Right renal pelvis (tissue), 4 donors: ENCODE data around the gene HS6ST3. TPM values are rescaled to one million over a fixed set of nuclear protein-coding genes. Genes with fewer than 3 reads are reported as not detected.

Experiments used
- DNase-seq, 4 donors: peaks; one replicate each; pipeline ENCODE4 v3.0.0-alpha.2; 2013; ENCODE audit warnings: low read depth in 4 of 4, low spot score in 3 of 4, missing footprints in 1 of 4
- polyA plus RNA-seq, 4 donors: library from polyadenylated mRNA; unstranded; fragments of 120-200 nt; gene quantifications; one replicate each; pipeline ENCODE4 v1.2.1, GENCODE V29; 2013; ENCODE audit not compliant: insufficient read length in 4 of 4

HS6ST3 gene
- polyA plus RNA-seq, 4 donors, result 2.9 to 4.4 (median 3.8) TPM

DNA sequence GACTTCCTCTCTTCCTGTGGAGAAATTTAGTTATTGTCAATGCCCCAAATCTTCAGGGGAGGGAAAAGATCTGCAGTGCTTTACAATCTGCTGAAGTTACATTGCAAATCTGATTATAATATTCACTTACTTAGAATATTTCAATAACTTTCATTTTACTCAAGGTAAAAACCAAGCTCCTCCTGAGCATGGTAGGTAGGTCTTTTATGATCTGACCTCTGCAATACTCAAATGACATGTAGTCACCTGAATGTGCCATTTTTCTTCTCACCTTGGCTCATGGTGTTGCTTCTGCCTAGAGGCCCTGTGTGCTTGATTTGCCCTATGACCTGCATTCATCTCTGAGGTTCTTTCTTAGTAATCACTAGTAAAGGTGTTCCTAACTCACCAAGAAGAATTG lies 331.4 kb downstream of the HS6ST3 start:
- DNase-seq, result no peak

DNA sequence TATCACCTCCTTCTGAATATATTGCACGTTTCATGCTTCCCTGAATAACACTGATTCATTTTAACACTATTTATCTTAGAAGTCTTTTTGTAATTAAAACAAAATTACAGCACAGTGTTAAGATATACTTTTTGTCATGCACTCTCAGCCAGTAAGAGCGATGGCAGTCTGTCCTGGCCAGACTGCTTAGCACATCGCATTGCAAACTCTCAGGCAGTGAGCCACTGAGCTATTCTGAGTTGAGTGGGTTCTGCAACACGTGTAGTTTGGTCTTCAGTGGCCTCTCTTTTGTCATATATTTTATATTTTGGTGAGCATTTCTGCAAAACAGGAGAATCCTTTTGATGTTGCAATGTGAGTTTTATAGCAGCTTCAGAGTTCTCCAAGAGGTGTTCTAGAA lies 332.1 kb downstream of the HS6ST3 start:
- DNase-seq, result no peak

DNA sequence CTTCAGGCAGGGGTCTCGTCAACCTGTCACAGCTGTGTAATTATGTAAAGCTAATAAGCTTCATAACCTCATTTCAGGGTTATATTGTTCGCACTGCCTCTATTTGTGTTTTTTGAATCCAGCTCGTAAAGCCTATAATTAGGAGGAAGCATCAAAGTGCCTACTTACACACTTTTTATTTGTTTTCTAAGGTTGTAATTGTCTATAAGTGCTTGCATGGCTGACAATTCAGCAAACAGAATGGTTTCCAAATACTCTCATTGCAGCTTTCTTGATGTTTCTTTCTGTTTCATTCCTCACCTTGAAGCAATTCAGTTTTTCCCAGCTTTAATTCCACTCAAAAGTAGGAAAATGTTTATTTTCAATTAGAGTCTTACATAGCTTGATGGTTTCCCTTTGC lies 336.3 kb downstream of the HS6ST3 start:
- no peak for DNase-seq

DNA sequence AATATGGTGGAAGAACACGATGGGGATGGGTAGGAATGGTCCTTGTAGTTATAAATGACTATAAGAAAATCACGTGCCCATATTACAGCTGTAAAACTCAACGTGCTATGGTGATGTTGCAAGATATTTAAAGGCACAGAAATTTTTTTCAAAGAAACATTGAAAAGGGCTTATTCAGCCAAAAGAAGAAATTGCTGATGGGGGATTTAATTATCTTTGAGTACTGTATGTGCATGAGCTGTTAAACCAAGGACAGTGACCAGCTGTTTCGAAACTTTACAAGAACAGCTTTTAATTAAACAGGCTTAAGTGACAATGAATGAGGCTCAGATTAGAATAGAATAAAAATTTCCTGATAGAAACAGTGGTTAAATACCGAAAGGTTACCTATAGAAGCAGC lies 339.0 kb downstream of the HS6ST3 start:
- DNase-seq, result peak in 1 of 4 donors; percentile 4

DNA sequence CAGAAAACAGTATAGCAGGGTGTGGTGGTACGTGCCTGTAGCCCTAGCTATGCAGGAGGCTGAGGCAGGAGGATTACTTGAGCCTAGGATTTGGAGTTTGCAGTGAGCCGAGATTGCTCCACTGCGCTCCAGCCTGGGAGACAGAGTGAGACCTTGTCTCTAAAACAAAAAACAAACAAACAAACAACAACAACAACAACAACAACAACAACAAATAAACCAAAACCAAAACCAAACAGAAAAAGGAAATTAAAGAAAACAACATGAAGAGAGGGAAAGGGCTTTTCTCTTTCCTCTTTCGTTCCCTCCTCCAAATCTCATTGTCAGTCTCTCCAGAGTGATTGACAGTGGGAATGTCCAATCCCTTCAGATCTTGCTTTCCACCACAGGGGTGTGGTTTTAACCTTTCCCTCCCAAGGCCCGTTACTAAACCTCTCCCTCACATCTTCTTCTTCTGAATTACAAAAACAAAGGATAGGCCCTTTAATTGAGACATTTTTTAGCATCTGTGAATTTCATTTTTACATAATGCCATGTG lies 341.2 kb downstream of the HS6ST3 start:
- DNase-seq, result no peak

DNA sequence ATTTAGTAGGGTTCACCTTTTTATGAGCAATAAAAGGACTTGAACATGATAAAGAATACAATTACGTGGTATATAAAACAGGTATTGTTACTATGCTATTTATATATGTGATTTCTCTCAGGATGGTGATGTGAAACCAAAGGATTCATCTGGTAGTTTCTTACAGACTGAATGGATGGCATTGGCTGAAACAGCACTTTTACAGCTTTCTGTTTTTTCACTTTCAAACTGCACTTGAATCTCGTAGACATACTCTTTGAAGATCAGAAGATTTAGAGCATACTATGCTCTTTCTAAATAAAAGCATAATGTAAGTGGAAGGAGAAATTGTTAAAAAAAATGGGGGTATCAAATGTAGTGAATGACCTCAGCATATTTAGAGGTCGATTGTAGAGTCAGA lies 354.8 kb downstream of the HS6ST3 start:
- DNase-seq, result no peak

DNA sequence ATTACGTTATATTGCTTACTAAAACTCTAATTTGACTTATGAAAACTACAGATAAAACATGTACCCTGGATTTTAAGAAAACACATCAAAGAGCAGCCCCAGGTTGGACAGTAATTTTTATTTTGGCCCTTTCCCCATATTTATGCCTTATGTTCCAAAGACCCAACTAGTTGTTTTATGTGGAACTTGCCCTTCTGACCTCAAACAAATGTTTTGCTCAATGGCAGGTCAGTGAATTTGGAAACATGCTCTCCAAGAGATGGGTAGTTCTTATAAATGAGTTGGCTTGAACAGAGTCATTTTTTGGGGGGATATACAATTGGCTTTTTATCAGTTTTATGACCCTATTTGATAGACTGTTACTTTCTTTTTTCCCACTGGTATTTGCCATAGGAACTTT lies 360.0 kb downstream of the HS6ST3 start:
- DNase-seq, result no peak

DNA sequence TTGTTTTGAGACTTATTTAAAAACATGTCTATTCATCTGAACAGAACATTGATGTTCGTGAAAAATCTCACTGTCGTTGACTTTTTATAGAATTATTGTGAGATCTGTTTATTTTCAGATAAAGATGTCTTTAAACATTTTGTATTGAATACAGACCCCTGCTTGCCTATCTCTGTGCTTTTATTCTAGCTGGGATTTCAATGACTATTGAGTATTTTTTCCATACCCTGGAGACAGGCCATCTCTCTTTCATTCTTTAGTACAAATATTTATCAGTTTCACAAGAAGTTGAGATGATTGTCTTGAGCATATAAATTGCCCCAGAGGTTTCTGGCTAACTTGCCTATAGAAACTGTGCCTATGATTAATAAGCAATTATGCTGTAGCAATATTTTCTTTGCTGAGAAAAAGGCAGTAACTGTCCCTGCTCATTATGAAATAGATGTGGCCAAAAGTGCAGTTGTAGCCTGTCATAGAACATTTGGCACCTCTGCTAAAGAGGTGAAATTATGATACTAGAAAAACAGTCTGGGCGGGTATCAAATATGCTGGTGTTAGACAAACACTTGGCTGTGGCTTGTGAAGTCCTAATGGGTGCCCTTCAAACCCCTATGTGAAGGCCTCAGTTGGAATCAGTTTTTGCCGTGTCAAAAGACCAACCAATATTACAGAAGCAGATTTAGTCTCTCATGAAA lies 360.6 kb downstream of the HS6ST3 start:
- no peak for DNase-seq

DNA sequence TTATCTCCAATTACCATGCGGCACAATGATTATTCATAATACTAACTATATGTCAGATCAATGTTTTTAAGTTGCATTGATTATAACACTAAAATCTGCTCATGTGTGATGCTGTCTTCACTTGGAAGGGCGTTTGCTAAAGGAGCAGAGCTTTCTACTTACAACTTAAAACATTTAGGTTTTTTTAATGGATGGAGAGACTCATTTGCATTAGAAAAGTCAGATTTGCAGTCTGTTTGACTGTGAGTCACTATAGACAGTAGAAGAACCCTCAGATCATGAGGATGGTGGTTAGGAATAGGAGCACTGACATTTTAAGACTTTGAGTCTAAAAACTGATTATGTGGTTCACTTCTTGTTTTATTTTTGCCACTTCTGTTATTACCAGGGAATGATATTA lies 364.6 kb downstream of the HS6ST3 start:
- no peak for DNase-seq

DNA sequence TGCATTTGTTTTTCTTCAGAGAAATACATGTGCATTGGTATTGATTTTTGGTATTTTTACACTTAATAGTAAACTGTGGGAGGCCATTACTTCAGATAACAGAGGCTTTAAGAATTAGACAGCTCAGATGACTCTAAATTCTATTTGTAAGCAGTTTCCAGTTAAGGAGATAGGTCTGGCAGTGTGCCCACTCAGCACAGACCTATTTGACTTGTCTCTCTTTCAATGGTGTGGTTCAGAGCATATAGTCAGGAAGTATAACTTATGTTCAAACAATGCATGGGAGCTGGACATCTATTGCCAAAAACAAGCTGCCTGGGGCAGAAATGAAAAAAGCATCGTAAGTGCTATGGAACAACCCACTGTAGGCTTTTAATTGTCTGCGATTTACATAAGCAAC lies 370.7 kb downstream of the HS6ST3 start:
- no peak for DNase-seq

DNA sequence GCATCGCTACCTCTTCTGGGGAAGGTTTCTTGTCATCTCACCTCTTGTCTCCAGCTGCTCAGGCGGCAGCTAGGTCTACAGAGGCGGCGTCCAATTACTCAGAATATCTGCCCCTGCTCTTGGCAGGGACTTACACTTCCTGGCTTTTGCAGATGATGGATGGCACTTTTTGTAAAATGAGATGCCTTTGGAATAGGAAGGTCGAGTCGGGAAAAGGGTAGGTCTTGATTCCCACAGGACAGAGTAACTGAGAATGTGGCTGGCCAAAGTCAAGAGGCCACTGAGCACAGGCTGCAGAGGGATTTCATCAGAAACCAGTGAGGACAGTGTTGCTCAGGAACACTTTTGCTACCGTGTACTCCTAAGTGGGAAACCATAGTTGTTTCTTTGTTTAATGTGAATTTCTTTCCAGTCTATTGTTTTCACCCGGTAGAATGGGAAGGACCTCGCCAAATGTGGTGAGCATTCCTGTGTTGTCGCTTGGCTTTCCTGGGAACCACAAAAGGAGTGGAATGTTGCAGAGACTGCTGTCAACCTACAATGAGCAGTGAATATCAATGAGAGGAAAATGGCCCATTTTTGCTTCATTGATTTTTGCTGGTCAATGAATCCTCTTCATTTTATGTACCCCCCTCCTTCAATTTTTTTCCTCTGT lies 383.7 kb downstream of the HS6ST3 start:
- DNase-seq, result no peak

DNA sequence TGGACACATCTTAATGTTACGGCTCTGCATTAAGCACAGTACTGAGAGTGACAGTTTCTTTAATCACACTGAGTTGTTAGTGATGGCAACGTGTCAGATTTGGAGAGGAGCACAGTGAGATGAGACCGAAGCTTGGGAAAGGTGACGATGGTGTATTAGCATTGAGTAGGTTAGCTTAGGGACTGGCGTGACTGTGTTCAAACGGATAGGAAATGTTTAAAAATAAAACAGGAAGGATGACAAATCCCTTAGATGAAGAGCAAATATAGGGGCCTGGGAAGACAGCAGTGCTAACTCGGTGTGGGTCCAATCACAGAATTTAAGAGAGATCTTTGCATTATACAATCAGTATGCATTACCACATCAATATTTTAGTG lies 384.3 kb downstream of the HS6ST3 start:
- no peak for DNase-seq

DNA sequence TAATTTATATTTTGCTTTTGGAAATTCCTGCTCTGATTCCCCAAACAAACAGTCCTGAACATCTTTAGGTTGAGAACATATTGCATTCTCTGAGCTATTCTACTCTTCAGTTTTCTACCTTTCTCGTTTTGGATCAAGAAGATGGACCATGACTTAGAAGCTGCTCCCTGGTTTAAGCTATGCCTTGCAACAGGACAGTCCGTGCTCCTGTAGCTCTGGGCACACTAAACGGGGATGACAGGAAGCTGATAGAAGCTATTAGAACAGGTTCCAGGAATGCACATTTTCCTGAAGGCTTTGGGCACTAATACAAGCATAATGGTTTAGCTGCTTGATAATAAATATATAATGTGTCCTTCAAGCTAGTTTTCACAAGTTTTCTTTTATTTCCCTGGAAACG lies 385.2 kb downstream of the HS6ST3 start:
- DNase-seq, result no peak

DNA sequence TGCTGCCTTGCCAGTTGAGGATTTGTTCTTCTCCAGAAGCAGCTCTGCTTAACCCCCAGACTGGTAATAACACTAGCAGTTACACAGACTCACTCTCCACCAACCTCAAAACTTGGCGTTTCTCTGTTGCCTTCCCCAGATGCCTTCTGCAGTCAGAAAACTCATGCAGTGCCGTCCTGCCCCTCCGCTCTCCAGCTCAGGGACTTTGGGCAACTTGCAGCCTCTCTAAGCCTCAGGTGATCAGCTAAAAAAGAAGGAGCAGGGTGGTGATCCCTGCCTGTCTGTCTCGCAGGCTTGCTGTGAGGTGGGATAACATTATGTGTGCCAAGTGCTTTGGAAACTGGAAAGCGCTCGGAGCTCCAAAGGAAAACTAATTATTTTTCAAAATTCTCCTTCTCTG lies 391.6 kb downstream of the HS6ST3 start:
- DNase-seq, result no peak

DNA sequence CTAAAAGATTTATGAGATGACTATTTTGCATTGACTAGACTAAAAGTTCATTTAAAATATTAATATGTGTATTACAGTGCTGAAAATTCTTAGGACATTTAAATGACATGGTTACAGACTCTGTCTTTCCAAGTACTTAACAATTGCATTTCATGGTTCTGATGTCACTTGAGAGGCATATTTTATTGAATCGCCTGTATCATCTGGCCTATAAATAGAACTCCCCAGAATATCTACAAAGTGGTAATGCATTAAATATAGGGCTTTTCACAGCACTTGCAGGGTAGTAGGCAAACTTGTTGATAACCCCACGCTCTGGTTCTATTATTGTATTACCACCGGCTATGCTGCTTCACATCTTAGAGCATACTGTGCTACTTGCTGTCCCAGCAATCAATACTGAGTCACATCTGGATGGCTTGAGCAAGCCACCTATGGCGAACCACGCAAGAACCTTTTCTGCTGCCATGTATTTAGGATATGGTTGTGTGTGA lies 400.6 kb downstream of the HS6ST3 start:
- no peak for DNase-seq

DNA sequence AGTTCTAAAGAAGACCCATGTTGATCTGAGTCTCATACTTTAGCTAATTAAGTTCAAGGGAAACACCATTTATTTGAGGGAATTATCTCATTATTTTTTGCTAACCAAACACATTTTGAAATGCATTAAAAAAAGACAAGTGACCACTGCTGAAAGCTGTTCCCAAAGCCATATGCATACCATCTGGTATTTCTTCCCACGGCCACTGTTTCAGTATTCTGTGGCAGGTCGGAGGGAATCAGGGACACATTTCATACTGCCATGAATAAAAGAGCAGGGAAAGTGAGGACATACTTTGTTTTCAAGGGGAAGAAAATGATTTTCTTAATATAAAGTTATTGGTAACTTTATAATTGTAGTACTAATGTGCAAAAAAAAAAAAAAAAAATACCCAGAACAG lies 401.2 kb downstream of the HS6ST3 start:
- no peak for DNase-seq

DNA sequence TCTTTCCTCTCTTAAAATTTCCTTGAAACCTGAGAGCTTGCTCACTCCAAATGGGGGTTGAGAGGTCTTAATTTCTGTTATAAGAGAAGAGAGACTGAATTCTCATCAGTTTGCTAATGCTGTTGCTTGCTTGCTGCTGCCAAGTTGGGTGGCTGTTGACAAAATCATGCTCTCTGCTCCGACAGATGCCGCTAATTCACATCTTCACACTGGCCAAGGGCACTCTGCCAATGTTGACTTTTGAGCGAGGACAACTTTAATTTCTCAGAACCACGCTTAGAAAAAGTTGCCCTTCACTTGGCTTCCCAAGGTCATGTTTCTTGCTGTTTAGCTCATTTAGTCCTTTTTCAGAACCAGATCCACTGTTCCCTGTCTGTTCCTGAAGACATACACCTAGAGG lies 402.9 kb downstream of the HS6ST3 start:
- DNase-seq, result no peak

DNA sequence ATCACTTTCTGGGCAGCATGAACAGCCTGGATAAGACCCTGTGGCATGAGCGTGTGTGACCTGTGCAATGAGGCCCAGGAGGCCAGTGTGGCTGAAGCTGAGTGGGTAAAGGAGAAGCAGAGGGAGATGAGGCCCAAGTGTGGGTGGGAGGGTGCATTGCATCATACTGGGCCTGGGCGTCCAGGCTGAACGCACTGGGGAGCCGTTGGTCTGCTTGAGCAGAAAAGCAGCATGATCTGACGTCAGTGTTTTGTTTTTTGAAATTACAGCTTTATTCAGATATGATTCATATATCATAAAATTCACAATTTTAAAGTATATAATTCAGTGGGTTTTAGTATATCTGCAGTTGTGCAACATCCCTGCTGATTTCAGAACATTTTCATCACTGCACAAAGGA lies 409.7 kb downstream of the HS6ST3 start:
- no peak for DNase-seq

DNA sequence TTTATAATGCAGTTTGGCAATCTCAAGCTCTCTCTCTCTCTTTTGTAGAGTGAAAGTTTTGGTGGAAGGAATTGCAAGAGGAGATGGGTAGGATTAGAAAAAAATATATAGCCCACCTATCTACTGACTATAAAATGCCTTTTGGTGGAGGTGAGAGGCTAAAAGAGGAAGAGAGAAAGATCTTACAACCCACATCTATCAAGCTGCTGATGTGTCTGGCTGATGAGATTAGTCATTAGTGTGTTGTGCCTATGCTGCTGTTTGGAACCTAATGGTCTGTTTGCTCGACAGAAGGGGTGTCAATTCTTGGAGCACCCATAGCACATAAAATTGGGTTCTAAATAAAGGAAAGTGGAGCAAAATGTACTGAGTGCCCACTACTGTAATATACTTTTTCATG lies 411.0 kb downstream of the HS6ST3 start:
- no peak for DNase-seq

DNA sequence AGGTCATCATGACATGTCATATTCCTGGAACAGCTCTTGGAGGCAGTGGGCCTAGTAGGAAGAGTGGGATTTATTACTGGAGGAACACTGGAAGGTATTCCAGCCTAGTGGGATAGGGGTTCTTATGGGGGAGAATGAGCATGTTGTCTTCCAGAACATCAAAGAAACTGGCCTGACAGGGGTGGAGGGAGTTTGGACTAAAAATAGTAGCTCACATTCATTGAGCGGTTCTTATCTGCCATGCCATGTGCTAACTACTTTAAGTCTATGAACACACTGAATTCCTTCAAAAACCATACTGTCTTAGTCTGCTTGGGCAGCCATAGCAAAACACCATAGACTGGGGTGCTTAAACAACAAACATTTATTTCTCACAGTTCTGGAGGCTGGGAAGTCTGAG lies 413.6 kb downstream of the HS6ST3 start:
- no peak for DNase-seq

DNA sequence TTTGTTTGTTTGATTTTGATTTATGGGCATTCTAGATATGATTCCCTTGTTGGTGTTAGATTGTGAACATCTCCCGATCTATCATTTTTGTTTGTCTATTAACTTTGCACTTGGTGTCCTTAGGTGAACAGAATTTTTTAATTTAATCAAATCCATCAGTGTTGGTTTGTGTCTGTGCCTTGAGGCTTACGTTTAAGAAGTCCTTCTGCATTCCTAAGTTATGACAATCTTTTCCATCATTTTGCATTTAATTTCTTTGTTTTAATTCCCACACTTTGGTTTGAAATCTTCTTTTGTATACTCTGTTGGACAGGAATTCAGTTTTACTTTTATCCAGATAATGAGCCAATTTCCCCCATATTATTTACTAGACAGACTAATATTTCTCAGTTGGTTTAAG lies 421.7 kb downstream of the HS6ST3 start:
- no peak for DNase-seq

DNA sequence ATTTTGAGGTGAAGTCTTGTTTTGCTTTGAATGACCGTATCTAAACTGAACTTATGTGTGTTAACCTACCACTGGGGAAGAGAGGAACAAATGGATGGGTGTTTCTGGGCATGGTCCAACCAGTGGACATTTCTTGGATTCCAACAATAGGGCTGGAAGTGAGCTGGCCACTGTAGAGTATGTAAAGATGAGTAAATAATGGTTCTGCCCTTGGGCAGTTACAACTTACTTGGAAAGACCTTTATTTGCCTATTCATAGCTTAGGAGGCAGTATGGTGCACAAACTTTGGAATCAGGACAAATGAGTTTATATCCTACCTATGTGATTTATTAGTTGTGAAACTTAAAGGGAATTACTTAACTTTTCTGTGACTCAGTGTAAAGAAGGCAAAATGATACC lies 429.5 kb downstream of the HS6ST3 start:
- no peak for DNase-seq
